GM18873 (cell line): Measurements from ENCODE around the gene KIF26B.

Experiments used
- ATAC-seq: cut with Tn5 transposase; IDR thresholded peaks from one replicate; pipeline ENCODE4 v1.9.1; 2021; ENCODE audit warnings: mild to moderate bottlenecking, moderate library complexity, moderate number of reproducible peaks; ENCODE audit not compliant: unreplicated experiment, low FRiP score

KIF26B gene

GRCh38 chr1:245131026-245131393, 23.8 kb upstream of the KIF26B start:
- ATAC-seq, result no peak

- no peak for ATAC-seq
These were observed 22.0 kb upstream of the KIF26B start for GRCh38 chr1:245132771-245133170.

- no peak for ATAC-seq
These were observed 20.6 kb upstream of the KIF26B start for GRCh38 chr1:245133995-245134715.

- no peak for ATAC-seq
These were observed 12.5 kb upstream of the KIF26B start for GRCh38 chr1:245142171-245142798.

GRCh38 chr1:245142976-245143375, 11.8 kb upstream of the KIF26B start:
- no peak for ATAC-seq

- no peak for ATAC-seq
These were observed 10.9 kb upstream of the KIF26B start for GRCh38 chr1:245143849-245144248.

GRCh38 chr1:245148069-245148468, 6.7 kb upstream of the KIF26B start:
- no peak for ATAC-seq

GRCh38 chr1:245148861-245149260, 5.9 kb upstream of the KIF26B start:
- ATAC-seq, result no peak

- no peak for ATAC-seq
These were observed 1.7 kb upstream of the KIF26B start for GRCh38 chr1:245153081-245153551.

GRCh38 chr1:245153552-245154428, 995 bp upstream of the KIF26B start:
- no peak for ATAC-seq

GRCh38 chr1:245155272-245156040, 671 bp downstream of the KIF26B start:
- ATAC-seq, result no peak

- ATAC-seq, result peak; percentile 79
These were observed 1.4 kb downstream of the KIF26B start for GRCh38 chr1:245156041-245156735.

GRCh38 chr1:245156736-245157505, 2.1 kb downstream of the KIF26B start:
- ATAC-seq, result no peak

- no peak for ATAC-seq
These were observed 4.1 kb downstream of the KIF26B start for GRCh38 chr1:245158913-245159312.

- no peak for ATAC-seq
These were observed 5.5 kb downstream of the KIF26B start for GRCh38 chr1:245160288-245160687.

GRCh38 chr1:245160741-245161400, 6.1 kb downstream of the KIF26B start:
- no peak for ATAC-seq

GRCh38 chr1:245161866-245162265, 7.1 kb downstream of the KIF26B start:
- no peak for ATAC-seq

- ATAC-seq, result no peak
These were observed 11.7 kb downstream of the KIF26B start for GRCh38 chr1:245166471-245166885.

- ATAC-seq, result no peak
These were observed 13.3 kb downstream of the KIF26B start for GRCh38 chr1:245168086-245168485.
